Muscle layer of duodenum (tissue), 2 donors: ENCODE results near the gene SLCO2A1.

Experiments
- H3K27ac ChIP-seq: one replicate; pipeline ENCODE4 v1.7.0; 2013; ENCODE audit warnings: mild to moderate bottlenecking, low read length
- H3K27me3 ChIP-seq: one replicate; pipeline ENCODE4 v1.7.0; 2013; ENCODE audit warnings: low read depth, mild to moderate bottlenecking, control low read depth, low read length
- H3K36me3 ChIP-seq, 2 donors: one replicate each; pipeline ENCODE4 v1.7.0; 2013; ENCODE audit warnings: low read length in 2 of 2, control low read depth in 1 of 2, mild to moderate bottlenecking in 1 of 2; ENCODE audit not compliant: insufficient read depth in 2 of 2, control insufficient read depth in 1 of 2
- H3K4me1 ChIP-seq, 2 donors: one replicate each; pipeline ENCODE4 v1.7.0; 2013; ENCODE audit warnings: low read length in 2 of 2, mild to moderate bottlenecking in 2 of 2, control low read depth in 1 of 2, moderate library complexity in 1 of 2; ENCODE audit not compliant: insufficient read depth in 2 of 2, control insufficient read depth in 1 of 2
- H3K4me3 ChIP-seq, 2 donors: one replicate each; pipeline ENCODE4 v1.7.0; 2013; ENCODE audit warnings: low read length in 2 of 2, low read depth in 1 of 2, mild to moderate bottlenecking in 1 of 2
- H3K9me3 ChIP-seq, 2 donors: one replicate each; pipeline ENCODE4 v1.7.0; 2013; ENCODE audit warnings: low read length in 2 of 2, control low read depth in 1 of 2, mild to moderate bottlenecking in 1 of 2; ENCODE audit not compliant: control insufficient read depth in 1 of 2
- donor health status: healthy.

SLCO2A1 gene

GRCh38 chr3:133924041-133924440 lies 105.7 kb downstream of the SLCO2A1 start:
- Histone ChIP-seq H3K4me3 (no peak overlapping the region), H3K36me3 (no peaks in the 10 kb centered on the region), H3K4me1 (peaks cover 0 to 8% of the 10 kb centered on the region in 2 donors), H3K9me3 (no peaks in the 10 kb centered on the region), H3K27me3 (no peaks in the 10 kb centered on the region), H3K27ac (no peak overlapping the region)

GRCh38 chr3:133921592-133921991 lies 108.1 kb downstream of the SLCO2A1 start:
- no peak overlapping the region for H3K4me3 ChIP-seq
- H3K27me3 ChIP-seq, result no peaks in the 10 kb centered on the region
- H3K4me1 ChIP-seq, result no peaks in the 10 kb centered on the region
- no peaks in the 10 kb centered on the region for H3K9me3 ChIP-seq
- no peaks in the 10 kb centered on the region for H3K36me3 ChIP-seq
- no peak overlapping the region for H3K27ac ChIP-seq

GRCh38 chr3:133917144-133917543 lies 112.6 kb downstream of the SLCO2A1 start:
- Histone ChIP-seq H3K9me3 (no peaks in the 10 kb centered on the region), H3K27me3 (no peaks in the 10 kb centered on the region), H3K4me3 (no peak overlapping the region), H3K4me1 (no peaks in the 10 kb centered on the region), H3K27ac (no peak overlapping the region), H3K36me3 (no peaks in the 10 kb centered on the region)

GRCh38 chr3:133915685-133916658 lies 113.8 kb downstream of the SLCO2A1 start:
- no peaks in the 10 kb centered on the region for H3K9me3 ChIP-seq
- H3K27ac ChIP-seq, result no peak overlapping the region
- H3K27me3 ChIP-seq, result no peaks in the 10 kb centered on the region
- no peaks in the 10 kb centered on the region for H3K36me3 ChIP-seq
- no peaks in the 10 kb centered on the region for H3K4me1 ChIP-seq
- H3K4me3 ChIP-seq, result no peak overlapping the region

- Histone ChIP-seq H3K9me3 (no peaks in the 10 kb centered on the region), H3K27ac (no peak overlapping the region), H3K4me1 (no peaks in the 10 kb centered on the region), H3K27me3 (no peaks in the 10 kb centered on the region), H3K36me3 (no peaks in the 10 kb centered on the region), H3K4me3 (no peak overlapping the region)
These were observed 114.7 kb downstream of the SLCO2A1 start for GRCh38 chr3:133914839-133915600.

- Histone ChIP-seq H3K4me1 (no peaks in the 10 kb centered on the region), H3K9me3 (no peaks in the 10 kb centered on the region), H3K4me3 (no peak overlapping the region), H3K27me3 (no peaks in the 10 kb centered on the region), H3K27ac (no peak overlapping the region), H3K36me3 (no peaks in the 10 kb centered on the region)
These were observed 119.3 kb downstream of the SLCO2A1 start for GRCh38 chr3:133910422-133910821.

- Histone ChIP-seq H3K27me3 (no peaks in the 10 kb centered on the region), H3K4me1 (no peaks in the 10 kb centered on the region), H3K27ac (no peak overlapping the region), H3K9me3 (no peaks in the 10 kb centered on the region), H3K36me3 (no peaks in the 10 kb centered on the region), H3K4me3 (no peak overlapping the region)
These were observed 124.3 kb downstream of the SLCO2A1 start for GRCh38 chr3:133905376-133905775.

- Histone ChIP-seq H3K4me3 (no peak overlapping the region), H3K4me1 (no peaks in the 10 kb centered on the region), H3K36me3 (no peaks in the 10 kb centered on the region), H3K27me3 (no peaks in the 10 kb centered on the region), H3K27ac (no peak overlapping the region), H3K9me3 (no peaks in the 10 kb centered on the region)
These were observed 127.9 kb downstream of the SLCO2A1 start for GRCh38 chr3:133901847-133902246.

- Histone ChIP-seq H3K4me1 (no peaks in the 10 kb centered on the region), H3K9me3 (no peaks in the 10 kb centered on the region), H3K27ac (no peak overlapping the region), H3K27me3 (no peaks in the 10 kb centered on the region), H3K4me3 (no peak overlapping the region), H3K36me3 (no peaks in the 10 kb centered on the region)
These were observed 128.6 kb downstream of the SLCO2A1 start for GRCh38 chr3:133901083-133901482.

GRCh38 chr3:133899311-133899710 lies 130.4 kb downstream of the SLCO2A1 start:
- no peak overlapping the region for H3K27ac ChIP-seq
- H3K9me3 ChIP-seq, result no peaks in the 10 kb centered on the region
- no peaks in the 10 kb centered on the region for H3K27me3 ChIP-seq

GRCh38 chr3:133897547-133897946 lies 132.2 kb downstream of the SLCO2A1 start:
- peaks cover 0 to 12% of the 10 kb centered on the region in 2 donors for H3K4me1 ChIP-seq

More at GRCh38 chr3:133899311-133899710, 130.4 kb downstream of the SLCO2A1 start:
- Histone ChIP-seq H3K4me1 (peaks cover 0 to 5% of the 10 kb centered on the region in 2 donors), H3K4me3 (no peak overlapping the region), H3K36me3 (no peaks in the 10 kb centered on the region)

More at GRCh38 chr3:133897547-133897946, 132.2 kb downstream of the SLCO2A1 start:
- Histone ChIP-seq H3K9me3 (no peaks in the 10 kb centered on the region), H3K27me3 (no peaks in the 10 kb centered on the region), H3K36me3 (no peaks in the 10 kb centered on the region), H3K27ac (no peak overlapping the region), H3K4me3 (no peak overlapping the region)
